IPS-NIHi7 (cell line): ENCODE results near the gene ZNF320.
A peak's percentile ranks its signal among the peaks of the same experiment; 100 is the strongest.
"Not testable (repeated sequence)": the region's sequence is repeated elsewhere in the genome, so short reads cannot be mapped to it uniquely, and the experiment has no call there.

Source experiments
- DNase-seq: peaks from one replicate; pipeline ENCODE4 v3.0.0; 2012; ENCODE audit warnings: mixed read lengths; ENCODE audit errors: extremely low spot score

ZNF320 gene

DNA sequence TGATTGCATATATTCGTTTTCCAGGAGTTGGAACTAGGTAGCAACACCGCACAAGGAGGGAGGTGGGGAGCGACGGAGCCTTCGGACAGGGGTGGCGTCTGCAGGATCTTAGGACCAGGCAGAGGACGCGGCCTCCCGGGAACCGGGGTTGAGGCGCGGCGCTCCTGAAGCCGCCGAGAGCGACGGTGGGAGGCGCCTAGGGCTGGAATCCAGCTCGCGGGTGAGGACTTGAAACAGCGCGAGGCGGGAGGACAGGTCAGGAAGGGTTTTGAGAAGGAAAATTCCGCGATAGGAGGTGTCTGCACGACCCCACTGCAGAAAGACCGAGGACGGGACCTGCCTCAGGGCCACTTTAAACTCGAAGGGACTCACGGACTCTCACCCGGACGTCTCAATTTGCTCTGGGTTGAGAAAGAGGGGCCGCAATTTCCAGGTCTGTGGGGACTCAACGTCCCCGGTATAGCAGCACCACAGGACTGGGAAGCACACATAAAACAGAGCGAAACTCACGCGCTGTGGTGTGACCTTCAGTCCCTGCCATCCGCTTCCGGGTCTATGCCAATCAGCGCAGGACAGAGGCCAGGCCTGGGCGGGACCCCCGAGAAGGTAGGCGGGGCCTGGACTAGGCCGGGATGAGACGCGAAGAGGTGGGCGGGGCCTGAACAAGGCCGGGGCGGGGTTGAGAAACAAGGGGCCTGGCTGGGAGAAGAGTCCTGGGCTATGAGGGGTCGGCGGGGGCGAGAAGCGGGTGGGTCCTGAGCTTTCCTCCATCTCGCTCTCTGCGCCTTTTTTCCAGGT is at the start of gene ZNF320:
ZNF320 (minus strand) TSS at position 498 of the 798 bp plus-strand sequence. CDS start 7,380 bp downstream, outside the sequence.
- peak; percentile 99 for DNase-seq

DNA sequence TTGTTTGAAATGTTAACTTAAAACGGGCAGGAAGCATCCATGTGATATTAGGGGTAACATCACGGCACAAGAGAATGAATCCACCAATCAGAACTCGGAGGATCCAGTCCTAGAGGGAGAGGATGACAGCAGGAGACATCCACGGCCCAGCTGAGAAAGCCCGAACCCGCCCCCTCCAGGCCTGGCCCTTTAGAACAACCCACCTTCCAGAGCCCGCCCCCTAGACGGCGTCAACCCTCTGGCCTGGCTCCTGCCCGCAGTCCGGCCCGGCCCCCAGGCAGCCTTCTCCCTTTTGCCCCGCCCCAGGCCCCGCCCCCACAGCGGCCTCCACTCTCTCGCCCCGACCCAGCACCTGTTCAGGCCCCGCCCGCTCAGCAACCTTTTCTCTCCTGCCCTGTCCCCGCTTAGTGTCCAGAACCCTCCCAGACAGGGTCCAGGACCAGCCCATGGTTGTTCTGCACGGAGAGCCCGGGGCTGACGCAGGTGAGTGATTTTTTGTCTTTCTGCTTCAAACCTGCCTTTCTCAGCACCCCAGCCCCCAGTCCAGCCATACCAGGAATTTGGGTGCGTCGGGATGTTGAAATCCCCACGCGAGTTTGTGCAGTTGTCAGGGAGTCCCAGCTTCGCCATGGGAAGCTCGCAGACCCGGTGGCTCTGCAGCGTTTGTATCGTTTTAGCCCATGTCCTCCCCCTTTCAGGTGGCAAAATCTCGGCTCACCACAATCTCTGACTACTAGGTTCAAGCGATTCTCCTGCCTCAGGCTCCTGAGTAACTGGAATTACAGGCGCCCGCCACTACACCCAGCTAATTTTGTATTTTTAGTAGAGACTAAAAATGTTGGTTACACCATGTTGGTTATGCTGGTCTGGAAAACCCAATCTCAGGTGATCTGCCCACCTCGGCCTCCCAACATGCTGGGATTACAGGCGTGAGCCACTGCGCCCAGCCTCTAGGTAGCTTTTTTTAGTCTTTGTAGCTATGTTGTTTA is 49.2 kb upstream of the ZNF320 start:
- DNase-seq = peak; percentile 96

DNA sequence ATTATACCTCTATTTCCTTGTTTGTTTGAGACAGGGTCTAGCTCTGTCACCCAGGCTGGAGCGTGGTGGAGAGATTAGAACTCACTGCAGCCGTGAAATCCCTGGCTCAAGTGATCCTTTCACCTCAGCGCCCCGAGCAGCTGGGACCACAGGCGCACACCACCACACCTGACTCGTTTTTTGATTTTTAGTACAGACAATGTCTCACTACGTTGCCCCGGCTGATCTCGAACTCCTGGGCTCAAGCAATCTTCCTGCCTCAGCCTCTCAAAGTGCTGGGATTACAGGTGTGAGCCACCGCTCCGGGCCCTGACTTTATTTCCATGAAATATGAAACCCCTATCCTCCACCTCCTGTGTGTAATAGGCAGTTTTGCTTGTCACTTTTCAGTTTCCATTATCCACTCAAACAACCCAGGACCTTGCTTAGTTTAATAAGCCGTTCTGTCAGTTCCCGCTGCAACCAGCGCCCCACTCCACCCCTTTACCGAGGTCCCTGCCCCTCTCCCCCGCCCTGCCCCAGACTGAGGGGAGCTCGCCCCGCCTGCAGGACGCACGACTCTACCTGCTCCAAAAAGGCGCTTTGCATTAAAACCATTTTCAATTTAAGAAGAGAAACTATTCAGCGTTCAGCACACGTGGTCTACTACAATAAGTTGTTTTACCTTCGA is 48.4 kb upstream of the ZNF320 start:
- no peak for DNase-seq

DNA sequence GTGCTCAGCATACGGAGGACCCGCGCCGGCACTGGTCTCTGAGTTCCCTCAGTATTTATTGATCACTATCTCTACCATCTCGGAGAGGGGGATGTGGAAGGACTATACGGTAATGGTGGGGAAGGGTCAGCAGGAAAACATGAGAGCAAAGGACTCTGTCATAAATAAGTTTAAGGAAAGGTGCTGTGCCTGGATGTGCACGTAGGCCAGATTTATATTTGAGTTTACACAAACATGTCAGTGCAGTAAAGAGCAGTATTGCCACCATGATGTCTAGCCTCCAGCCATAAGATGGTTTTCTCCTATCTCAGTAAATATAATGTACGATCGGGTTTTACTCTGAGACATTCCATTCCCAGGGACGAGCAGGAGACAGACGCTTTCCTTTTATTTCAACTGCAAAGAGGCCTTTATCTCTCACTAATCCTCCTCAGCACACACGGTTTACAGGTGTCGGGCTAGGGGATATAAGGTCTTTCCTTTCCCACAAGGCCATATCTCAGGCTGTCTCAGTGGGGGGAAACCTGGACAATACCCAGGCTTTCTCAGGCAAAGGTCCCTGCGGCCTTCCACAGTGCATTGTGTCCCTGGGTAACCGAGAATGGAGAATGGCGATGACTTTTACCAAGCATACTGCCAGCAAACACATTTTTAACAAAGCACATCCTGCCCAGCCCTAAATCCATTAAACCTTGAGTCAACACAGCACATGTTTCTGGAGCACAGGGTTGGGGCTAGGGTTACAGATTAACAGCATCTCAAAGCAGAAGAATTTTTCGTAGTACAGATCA is 47.5 kb upstream of the ZNF320 start:
- DNase-seq = not testable (repeated sequence)

DNA sequence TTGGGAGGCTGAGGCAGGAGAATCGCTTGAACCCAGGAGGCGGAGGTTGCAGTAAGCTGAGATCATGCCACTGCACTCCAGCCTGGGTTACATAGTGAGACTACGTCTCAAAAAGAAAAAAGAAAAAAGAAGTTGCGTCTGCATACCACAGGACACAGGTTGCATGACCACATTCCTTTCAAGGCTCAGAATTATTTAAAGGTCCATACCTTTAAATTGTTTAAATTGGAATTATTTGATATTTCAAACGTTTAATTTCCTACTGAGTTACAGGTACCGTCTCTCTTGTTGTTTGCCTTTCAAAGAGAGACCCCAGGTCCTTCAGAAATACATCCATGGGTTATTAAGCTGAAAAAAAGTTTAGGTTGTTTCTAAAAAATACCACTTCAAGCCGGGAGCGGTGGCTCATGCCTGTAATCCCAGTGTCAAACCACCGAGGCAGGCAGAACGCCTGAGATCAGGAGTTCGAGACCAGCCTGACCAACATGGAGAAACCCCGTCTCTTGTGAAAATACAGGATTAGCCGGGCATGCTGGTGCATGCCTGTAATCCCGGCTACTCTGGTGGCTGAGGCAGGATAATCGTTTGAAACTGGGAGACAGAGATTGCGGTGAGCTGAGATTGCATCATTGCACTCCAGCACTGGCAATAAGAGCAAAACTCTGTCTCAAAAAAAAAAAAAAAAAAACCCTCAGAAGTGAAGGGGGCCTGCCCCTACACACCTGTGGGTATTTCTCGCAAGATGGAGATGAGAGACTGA is 46.6 kb upstream of the ZNF320 start:
- DNase-seq = no peak

DNA sequence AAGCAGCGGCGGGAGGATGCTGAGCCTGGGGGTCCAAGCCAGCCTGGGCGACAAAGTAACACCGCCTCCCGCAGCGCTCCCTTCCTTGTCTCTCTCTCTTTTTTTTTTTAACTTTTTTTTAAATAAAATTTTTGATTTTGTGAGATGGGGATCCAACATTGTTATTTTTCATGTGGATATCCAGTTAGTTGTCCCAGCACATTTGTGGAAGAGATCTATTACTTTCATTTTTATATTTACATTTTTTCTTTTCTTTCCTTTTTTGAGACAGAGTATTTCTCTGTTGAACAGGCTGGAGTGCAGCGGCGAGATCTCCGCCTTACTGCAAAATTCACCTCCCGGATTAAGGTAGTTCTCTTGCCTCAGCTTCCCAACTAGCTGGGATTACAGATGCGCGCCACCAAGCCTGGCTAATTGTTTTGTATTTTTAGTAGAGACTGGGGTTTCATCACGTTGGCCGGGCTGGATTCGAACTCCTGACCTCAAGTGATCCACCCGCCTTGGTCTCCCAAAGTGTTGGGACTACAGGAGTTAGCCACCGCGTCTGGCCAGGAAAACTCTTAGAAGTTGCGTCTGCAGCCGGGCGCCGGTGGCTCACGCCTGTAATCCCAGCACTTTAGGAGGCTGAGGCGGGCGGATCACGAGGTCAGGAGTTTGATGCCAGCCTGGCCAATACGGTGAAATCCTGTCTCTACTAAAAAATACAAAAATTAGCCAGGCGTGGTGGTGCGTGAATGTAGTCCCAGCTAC is 45.9 kb upstream of the ZNF320 start:
- DNase-seq = no peak

DNA sequence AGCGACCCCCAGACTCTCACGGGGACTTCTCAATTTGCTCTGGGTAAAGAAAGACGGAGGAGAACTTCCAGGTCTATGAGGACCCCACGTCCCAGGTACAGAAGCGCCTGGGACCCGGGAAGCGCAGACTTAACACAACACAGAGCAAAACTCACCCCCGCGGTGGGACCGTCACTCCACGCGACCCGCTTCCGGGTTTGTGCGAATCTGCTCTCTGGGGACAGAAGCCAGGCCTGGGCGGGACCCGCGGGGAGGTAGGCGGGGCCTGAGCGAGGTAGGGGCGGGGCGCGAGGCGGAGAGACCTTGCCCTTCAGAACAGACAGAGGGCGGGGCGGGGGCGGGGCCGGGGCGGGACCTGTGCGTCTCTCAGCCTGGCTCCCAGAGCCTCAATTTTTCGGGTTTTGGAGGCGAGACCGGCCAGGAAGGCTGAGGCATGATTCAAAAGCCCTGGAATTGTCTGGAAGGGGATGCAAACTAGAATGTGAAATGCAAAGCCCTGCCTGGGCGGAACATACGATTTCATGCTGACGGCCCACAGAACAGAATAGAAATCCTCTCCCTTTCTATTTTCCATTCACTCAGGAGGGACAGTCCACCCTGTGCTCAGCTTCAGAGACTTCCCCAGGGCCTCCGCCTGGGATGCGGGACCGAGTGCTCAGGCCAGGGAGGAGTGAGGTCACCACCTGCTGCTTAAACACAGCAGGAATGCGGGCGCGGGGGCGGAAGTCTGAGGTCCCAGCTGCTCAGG is 45.1 kb upstream of the ZNF320 start:
- peak; percentile 77 for DNase-seq

DNA sequence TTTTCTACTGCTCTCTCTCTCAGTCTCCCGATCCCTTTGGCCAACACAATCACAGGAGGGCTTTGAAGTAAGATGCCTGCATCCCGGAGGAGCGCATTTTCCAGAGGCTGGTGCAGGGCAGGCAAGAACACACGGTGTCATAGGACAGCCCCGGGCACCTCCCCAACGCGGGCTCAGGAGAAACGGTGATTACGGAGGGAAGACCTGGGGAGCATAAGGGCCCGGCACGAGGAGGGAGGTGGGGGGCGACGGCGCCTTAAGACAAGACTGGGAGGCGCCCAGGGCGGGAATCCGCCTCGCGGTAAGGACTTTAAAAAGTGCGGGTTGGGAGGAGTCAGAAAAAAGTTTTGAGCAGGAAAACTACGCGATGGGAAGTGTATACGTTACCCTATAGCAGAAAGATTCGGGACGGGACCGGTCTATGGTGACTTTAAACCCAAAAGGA is 44.5 kb upstream of the ZNF320 start:
- DNase-seq = no peak

DNA sequence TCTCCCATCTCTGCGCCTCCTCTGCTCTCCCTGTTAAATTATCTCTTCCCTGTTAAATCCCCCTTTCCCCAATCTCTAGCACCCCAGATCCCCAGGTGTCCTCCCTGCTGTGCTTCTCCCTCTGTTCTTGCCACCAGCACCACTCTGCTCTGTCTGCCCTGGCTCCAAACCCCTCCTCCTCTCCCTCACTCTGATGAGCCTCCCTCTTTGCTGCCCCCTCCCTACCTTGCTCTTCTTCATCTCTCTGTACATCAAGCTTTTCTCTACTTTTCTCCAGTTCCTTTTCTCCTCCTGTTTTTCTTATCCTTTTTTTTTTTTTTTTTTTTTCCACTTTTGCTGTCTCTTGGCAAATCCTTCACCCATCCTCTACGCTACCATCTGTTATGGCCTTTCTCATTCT is 44.1 kb upstream of the ZNF320 start:
- DNase-seq = not testable (repeated sequence)

DNA sequence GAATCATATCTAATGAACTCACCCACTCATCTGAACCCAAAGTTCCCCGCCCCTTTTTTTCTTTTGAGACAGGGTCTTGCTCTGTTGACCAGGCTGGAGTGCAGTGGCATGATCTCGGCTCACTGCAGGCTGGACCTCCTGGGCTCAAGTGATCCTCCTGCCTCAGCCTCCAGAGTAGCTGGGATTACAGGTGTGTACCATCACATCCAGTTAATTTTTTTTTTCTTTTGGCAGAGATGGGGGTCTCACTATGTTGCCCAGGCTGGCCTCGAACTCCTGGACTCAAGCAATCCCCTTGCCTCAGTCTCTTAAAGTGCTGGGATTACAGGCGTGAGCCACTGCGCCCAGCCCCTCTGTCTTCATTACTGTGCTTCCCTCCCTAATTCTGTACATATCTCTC is 43.5 kb upstream of the ZNF320 start:
- DNase-seq = not testable (repeated sequence)

DNA sequence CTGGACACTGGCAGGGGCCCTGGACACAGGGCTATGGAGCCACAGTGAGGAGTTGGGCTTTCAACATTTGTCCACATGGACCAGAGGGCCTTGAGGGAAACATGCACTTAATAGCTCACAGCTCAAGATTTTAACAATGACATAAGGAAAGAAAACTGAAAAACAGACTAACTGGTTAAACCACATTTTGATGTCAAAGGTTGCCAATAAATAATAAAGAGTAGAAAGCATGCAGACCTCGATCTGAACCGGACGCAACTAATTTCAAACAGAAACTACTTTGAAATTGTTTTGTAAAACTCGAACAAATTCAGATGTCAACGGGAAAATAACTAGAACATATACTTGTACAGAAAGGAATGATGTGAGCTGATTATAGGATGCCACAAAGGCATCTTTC is 41.3 kb upstream of the ZNF320 start:
- no peak for DNase-seq

DNA sequence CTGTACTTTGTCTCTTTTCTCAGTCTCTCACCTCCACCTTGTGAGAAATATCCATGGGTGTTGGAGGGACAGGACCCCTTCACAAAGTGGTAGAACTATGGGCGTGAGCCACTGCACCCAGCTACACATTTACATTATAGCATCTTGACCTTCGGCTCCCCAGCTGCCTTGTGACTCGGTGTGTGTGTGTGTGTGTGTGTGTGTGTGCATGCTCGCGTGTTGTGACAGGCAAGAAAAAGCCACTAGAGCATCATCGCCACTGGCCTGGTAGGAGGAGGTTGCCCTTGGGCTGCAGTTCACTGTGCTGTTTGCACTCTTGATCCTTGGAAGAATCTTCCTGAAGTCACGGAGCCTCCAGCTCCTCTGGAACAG is 39.5 kb upstream of the ZNF320 start:
- no peak for DNase-seq

DNA sequence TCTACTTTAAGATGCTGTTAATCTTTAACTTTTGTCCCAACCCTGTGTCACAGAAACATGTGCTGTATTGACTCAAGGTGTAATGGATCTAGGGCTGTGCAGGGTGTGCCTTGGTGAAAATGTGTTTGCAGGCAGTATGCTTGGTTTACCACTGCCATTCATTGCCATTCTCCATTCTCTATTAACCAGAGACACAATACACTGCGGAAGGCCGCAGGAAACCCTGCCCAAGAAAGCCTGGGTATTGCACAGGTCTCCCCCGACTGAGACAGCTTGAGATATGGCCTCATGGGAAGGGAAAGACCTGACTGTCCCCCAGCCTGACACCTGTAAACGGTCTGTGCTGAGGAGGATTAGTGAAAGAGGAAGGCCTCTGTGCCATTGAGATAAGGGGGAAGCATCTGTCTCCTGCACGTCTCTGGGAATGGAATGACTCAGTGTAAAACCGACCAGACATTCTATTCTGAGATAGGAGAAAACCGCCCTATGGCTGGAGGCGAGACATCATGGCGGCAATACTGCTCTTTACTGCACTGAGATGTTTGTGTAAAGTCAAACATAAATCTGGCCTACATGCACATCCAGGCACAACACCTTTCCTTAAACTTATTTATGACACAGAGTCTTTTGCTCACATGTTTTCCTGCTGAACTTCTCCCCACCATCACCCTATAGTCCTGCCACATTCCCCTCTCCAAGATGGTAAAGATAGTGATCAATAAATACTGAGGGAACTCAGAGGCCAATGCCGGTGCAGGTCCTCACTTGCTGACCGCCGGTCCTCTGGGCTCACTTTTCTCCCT is 38.9 kb upstream of the ZNF320 start:
- no peak for DNase-seq

DNA sequence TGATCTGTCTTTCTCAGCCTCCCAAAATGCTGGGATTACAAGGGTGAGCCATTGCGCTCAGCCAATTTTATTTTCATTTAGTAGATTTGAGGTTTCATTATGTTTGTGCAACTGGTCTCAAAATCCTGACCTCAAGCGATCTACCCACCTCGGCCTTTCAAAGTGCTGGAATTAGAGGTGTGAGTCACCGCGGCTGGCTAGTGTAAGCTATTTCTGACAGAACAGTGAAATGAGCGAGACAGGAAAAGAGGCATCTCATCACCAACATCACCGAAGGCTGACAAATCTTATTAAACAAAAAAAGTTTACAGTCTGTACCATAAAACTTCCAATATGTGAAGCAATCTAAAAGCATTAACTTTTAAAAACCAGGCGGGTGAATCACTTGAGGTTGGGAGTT is 38.0 kb upstream of the ZNF320 start:
- DNase-seq = no peak

DNA sequence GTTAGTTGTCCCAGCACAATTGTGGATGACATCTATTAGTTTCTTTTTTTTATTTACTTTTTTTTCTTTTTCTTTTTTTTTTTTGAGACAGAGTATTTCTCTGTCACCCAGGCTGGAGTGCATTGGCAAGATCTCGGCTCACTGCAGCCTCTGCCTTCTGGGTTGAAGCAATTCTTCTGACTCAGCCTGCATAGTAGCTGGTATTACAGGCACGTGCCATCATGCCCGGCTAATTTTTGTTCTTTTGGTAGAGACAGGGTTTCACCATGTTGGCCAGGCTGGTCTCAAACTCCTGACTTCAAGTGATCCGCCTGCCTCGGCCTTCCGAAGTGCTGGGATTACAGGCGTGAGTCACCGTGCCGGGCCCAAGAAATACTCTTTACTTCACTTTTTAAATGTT is 27.2 kb upstream of the ZNF320 start:
- not testable (repeated sequence) for DNase-seq

DNA sequence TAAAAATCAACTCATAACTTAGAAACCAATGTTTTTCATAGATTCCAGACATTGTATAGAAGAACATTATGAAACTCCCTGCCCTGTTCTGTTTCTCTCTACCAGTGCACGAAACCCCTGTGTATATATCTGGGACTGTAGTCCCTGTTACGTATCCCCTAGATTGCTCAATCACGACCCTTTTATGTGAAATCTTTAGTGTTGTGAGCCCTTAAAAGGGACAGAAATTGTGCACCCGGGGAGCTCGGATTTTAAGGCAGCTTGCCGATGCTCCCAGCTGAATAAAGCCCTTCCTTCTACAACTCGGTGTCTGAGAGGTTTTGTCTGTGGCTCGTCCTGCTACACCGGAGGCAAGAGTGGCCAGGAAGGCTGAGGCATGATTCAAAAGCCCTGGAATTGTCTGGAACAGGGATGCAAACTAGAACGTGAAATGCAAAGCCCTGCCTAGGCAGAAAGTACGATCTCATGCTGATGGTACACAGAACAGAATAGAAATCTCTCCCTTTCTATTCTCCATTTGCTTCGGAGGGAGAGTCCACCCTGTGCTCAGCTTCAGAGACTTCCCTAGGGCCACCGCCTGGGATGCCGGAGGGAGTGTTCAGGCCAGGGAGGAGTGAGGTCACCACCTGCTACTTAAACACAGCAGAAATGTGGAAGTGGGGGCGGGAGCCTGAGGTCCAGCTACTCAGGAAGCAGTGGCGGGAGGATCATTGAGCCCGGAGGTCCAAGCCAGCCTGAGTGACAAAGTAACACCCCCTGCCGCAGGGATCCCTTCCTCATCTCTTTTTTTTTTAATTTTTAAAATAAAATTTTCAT is 26.6 kb upstream of the ZNF320 start:
- DNase-seq = peak; percentile 39
